OCI-LY3 (cell line): ENCODE measurements around the gene MAPKBP1.

ENCODE experiments used
- H2AFZ ChIP-seq: fragments of 200-600, 300-600 bp; shearing (Covaris generic); 2 replicates; pipeline ENCODE4 v1.6.0; 2014; ENCODE audit warnings: antibody characterized with exemption, low read depth, low read length
- H3K27ac ChIP-seq: fragments of 200-600, 300-600 bp; sonication (generic); 2 replicates; pipeline ENCODE4 v1.5.1; 2014; ENCODE audit warnings: mild to moderate bottlenecking, low read length, moderate library complexity, mixed read lengths
- H3K27me3 ChIP-seq: fragments of 200-600, 300-600 bp; sonication (generic); 2 replicates; pipeline ENCODE4 v1.6.1; 2014; ENCODE audit warnings: low read depth, low read length, mixed read lengths
- H3K36me3 ChIP-seq: fragments of 200-600, 300-600 bp; sonication (generic); replicated peaks from 2 replicates; pipeline ENCODE3; 2014; ENCODE audit warnings: low read depth, low read length, mixed read lengths
- H3K4me1 ChIP-seq: fragments of 300-600, 200-600 bp; sonication (generic); 2 replicates; pipeline ENCODE4 v1.6.1; 2014; ENCODE audit warnings: low read length, mixed read lengths
- H3K4me2 ChIP-seq: fragments of 200-600, 300-600 bp; sonication (generic); 2 replicates; pipeline ENCODE4 v1.6.1; 2014; ENCODE audit warnings: low read length, mixed read lengths
- H3K4me3 ChIP-seq: fragments of 300-600, 200-600 bp; sonication (generic); 2 replicates; pipeline ENCODE4 v1.5.1; 2014; ENCODE audit warnings: antibody characterized with exemption, mild to moderate bottlenecking, low read length, moderate library complexity
- H3K79me2 ChIP-seq: fragments of 300-600, 200-600 bp; shearing (Covaris generic); 2 replicates; pipeline ENCODE4 v1.6.1; 2014; ENCODE audit warnings: mild to moderate bottlenecking, low read length, mixed read lengths
- H3K9ac ChIP-seq: fragments of 300-600, 200-600 bp; shearing (Covaris generic); 2 replicates; pipeline ENCODE4 v1.6.0; 2014; ENCODE audit warnings: mild to moderate bottlenecking, low read length, moderate library complexity
- H3K9me3 ChIP-seq: fragments of 200-600, 300-600 bp; shearing (Covaris generic); 2 replicates; pipeline ENCODE4 v1.6.1; 2014; ENCODE audit warnings: low read length, mixed read lengths; ENCODE audit not compliant: insufficient read depth
- H4K20me1 ChIP-seq: fragments of 200-600, 300-600 bp; sonication (generic); 2 replicates; pipeline ENCODE4 v1.6.1; 2016; ENCODE audit warnings: low read length, mixed read lengths; ENCODE audit not compliant: insufficient read depth
- EZH2phosphoT487 ChIP-seq: fragments of 200-600 bp; shearing (Covaris generic); IDR thresholded peaks from 2 replicates; pipeline ENCODE4 v1.6.1; 2018; ENCODE audit warnings: antibody characterized with exemption, mixed run types, low read depth
- TF ChIP-seq, protein P1 (sequence below): fragments of 200-600, 300-600 bp; sonication (generic); IDR thresholded peaks from 2 replicates; pipeline ENCODE4 v1.5.1; 2014; ENCODE audit warnings: antibody characterized with exemption, low read length, low read depth

MAPKBP1 gene

GRCh38 chr15:41856716-41857115 is 82.4 kb downstream of the MAPKBP1 start:
- no peak overlapping the region for H3K4me2 ChIP-seq
- no peak for TF ChIP-seq EZH2phosphoT487
- TF ChIP-seq, protein P1, sequence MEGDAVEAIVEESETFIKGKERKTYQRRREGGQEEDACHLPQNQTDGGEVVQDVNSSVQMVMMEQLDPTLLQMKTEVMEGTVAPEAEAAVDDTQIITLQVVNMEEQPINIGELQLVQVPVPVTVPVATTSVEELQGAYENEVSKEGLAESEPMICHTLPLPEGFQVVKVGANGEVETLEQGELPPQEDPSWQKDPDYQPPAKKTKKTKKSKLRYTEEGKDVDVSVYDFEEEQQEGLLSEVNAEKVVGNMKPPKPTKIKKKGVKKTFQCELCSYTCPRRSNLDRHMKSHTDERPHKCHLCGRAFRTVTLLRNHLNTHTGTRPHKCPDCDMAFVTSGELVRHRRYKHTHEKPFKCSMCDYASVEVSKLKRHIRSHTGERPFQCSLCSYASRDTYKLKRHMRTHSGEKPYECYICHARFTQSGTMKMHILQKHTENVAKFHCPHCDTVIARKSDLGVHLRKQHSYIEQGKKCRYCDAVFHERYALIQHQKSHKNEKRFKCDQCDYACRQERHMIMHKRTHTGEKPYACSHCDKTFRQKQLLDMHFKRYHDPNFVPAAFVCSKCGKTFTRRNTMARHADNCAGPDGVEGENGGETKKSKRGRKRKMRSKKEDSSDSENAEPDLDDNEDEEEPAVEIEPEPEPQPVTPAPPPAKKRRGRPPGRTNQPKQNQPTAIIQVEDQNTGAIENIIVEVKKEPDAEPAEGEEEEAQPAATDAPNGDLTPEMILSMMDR = no peak
- H3K9me3 ChIP-seq = no peaks in the 10 kb centered on the region
- no peak overlapping the region for H2AFZ ChIP-seq
- no peaks in the 10 kb centered on the region for H4K20me1 ChIP-seq
- H3K4me3 ChIP-seq = no peak overlapping the region
- H3K36me3 ChIP-seq = no peaks in the 10 kb centered on the region
- no peak overlapping the region for H3K27ac ChIP-seq
- no peaks in the 10 kb centered on the region for H3K4me1 ChIP-seq
- H3K9ac ChIP-seq = no peak overlapping the region
- H3K27me3 ChIP-seq = no peaks in the 10 kb centered on the region
- H3K79me2 ChIP-seq = no peaks in the 10 kb centered on the region

- no peak for TF ChIP-seq EZH2phosphoT487
- TF ChIP-seq, protein P1 = no peak
- H3K79me2 ChIP-seq = no peaks in the 10 kb centered on the region
- H3K9me3 ChIP-seq = no peaks in the 10 kb centered on the region
- no peak overlapping the region for H3K27ac ChIP-seq
- no peak overlapping the region for H3K4me2 ChIP-seq
- no peak overlapping the region for H2AFZ ChIP-seq
- H3K27me3 ChIP-seq = no peaks in the 10 kb centered on the region
- no peaks in the 10 kb centered on the region for H3K36me3 ChIP-seq
- H3K9ac ChIP-seq = no peak overlapping the region
- H3K4me3 ChIP-seq = no peak overlapping the region
- H4K20me1 ChIP-seq = no peaks in the 10 kb centered on the region
- no peaks in the 10 kb centered on the region for H3K4me1 ChIP-seq
These were observed 83.0 kb downstream of the MAPKBP1 start for GRCh38 chr15:41857316-41857715.

- H3K79me2 ChIP-seq = no peaks in the 10 kb centered on the region
- no peaks in the 10 kb centered on the region for H3K4me1 ChIP-seq
- no peak overlapping the region for H3K27ac ChIP-seq
- H3K9me3 ChIP-seq = no peaks in the 10 kb centered on the region
- no peaks in the 10 kb centered on the region for H3K36me3 ChIP-seq
- no peak overlapping the region for H3K4me3 ChIP-seq
- H4K20me1 ChIP-seq = no peaks in the 10 kb centered on the region
- TF ChIP-seq, protein P1 = no peak
- TF ChIP-seq EZH2phosphoT487 = no peak
- no peak overlapping the region for H3K4me2 ChIP-seq
- no peak overlapping the region for H2AFZ ChIP-seq
- no peaks in the 10 kb centered on the region for H3K27me3 ChIP-seq
- H3K9ac ChIP-seq = no peak overlapping the region
These were observed 84.5 kb downstream of the MAPKBP1 start for GRCh38 chr15:41858756-41859155.

DNA sequence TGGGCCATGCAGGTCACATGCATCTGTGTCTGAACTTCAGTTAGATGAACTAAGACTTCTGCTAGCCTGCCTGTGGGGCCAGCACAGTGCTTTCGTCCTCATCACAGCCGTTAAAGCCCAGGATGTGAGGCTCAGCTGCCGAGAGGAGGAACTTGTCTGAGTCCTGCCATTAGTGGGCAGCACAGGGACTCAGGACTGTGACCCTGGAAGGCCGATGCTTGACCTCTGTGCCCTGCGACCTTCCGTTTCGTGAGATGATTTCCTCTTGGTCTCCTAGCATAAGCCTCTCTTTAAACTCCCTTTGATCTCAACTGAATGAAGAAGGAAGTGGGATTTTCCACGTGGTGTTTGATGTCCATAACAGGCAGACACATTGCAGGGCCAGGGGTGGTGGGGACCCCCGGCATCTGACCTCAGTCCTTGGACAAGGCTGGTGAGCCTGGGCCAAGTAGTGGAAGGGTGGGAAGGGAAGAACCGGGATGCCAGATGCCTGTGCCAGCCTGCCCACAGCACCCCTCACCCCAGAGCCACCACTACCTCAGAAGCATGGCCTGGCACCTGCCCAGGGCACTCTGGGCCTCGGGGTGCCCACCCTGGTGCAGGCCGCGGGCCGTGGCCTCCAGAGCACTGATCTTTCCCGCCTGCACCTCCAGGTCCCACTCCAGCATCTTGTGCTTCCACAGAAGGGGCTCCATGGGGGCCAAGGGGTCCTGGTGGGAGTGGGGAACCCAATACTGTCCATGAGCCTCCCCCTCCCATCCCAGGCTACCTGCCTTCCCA is 86.0 kb downstream of the MAPKBP1 start:
- Histone ChIP-seq H3K79me2 (no peaks in the 10 kb centered on the region), H3K4me1 (no peaks in the 10 kb centered on the region), H3K27me3 (no peaks in the 10 kb centered on the region), H2AFZ (peak overlapping the region; percentile 5; the same call in 1 of the 2 replicates), H3K4me2 (no peak overlapping the region), H3K36me3 (no peaks in the 10 kb centered on the region), H4K20me1 (no peaks in the 10 kb centered on the region), H3K9ac (no peak overlapping the region), H3K4me3 (no peak overlapping the region), H3K9me3 (no peaks in the 10 kb centered on the region), H3K27ac (no peak overlapping the region)
- TF ChIP-seq EZH2phosphoT487 = no peak
- TF ChIP-seq, protein P1 = no peak
